Fibroblast of skin of back (primary cell): ENCODE measurements around the gene SERPINI2. TPM values are rescaled to one million over a fixed set of nuclear protein-coding genes. Genes with fewer than 3 reads are reported as not detected.

Experiments
- DNase-seq: peaks from one replicate; pipeline ENCODE4 v3.0.0-alpha.2; 2013
- polyA plus RNA-seq, 2 experiments: library from polyadenylated mRNA; unstranded; fragments of 120-200 nt; gene quantifications; one replicate each; pipeline ENCODE4 v1.2.1, GENCODE V29; 2013; ENCODE audit not compliant: insufficient read length in 2 of 2

Gene SERPINI2
- not detected for polyA plus RNA-seq (2013, experiment 1 of 2; ENCODE audit: insufficient read length)
- not detected for polyA plus RNA-seq (2013, experiment 2 of 2; ENCODE audit: insufficient read length)

DNA sequence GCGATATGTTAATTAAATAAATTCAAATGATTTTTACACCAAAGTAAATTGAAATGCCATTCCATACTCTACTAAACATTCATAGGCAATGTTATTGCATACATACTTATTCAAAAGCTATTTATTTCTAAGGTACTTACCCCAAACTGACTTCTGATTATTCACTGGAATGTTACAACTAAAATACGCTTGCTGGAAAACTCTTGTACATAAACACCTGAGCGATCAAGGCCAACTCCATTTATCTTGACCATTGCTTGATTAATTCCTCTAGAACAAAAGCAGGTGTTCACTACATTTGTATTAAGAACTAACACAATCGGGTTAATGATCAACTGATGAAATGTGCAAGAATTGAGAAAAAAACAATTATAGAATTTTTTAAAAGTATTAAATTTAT lies at the start of gene SERPINI2:
SERPINI2 (minus strand) TSS at position 180 of the 400 bp plus-strand sequence. CDS start 2,208 bp downstream, outside the sequence.
- DNase-seq, result no peak

DNA sequence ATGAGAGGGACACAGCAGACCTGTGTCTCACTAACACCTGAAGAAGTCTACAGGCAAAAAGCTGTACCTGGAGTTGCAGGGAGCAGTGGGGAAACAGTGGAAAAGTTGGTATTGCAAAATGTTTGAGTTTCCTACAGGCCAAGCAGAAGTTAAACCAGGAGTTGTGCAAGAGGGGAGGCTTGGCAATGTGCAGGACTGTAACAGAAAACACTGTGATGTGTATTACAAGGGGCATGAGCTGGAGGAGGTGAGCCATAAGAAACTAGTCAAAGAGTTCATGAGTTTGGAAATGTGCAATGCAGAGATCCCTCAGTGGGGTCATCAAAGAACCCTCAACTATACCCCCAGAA lies 47.1 kb upstream of the SERPINI2 start:
- no peak for DNase-seq

GRCh38 chr3:167520266-167521005 lies 46.6 kb upstream of the SERPINI2 start:
- DNase-seq, result no peak

GRCh38 chr3:167507954-167508353 lies 34.1 kb upstream of the SERPINI2 start:
- DNase-seq, result no peak

- no peak for DNase-seq
These were observed 28.6 kb upstream of the SERPINI2 start for GRCh38 chr3:167502401-167502800.

- DNase-seq, result no peak
These were observed 28.1 kb upstream of the SERPINI2 start for GRCh38 chr3:167501941-167502340.

- DNase-seq, result no peak
These were observed 24.1 kb upstream of the SERPINI2 start for GRCh38 chr3:167497903-167498302.

- DNase-seq, result no peak
These were observed 19.4 kb upstream of the SERPINI2 start for GRCh38 chr3:167493244-167493643.

DNA sequence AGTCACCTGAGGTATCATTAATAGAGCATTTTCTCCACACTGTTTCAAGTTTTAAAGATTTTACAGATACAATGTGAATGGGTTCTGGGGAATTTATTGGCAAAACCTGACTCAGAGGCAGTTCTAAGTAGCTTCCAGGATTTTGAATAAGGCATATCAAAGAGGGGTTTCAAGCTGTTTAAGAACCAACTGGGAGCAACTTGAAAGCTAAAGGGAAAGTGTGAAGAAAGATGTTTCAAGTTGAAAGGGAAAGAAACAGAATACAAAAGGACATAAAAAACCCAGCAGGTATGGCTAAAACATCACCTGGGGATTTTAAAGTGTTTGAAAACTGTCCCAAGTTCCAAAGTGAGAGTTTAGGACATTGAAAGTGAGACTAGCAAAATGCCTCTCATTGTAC lies 17.8 kb upstream of the SERPINI2 start:
- no peak for DNase-seq

DNA sequence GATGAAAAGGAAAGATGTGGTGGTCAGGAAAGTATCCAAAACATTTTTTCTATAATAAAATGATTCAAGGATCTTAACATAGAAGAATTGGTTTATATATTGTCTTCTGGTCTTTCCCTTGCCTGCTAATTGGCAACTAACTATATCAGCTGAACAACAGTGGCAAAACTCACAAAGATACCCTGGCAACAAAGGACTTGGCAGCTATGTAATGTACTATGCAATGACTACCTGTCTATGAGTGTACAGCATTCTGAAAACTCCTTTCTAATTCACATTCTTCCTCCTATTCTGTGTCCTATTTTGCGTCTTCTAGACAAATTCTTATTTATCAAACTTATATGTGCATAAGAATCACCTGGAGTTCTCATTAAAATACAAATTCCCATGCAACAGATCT lies 15.7 kb upstream of the SERPINI2 start:
- no peak for DNase-seq

DNA sequence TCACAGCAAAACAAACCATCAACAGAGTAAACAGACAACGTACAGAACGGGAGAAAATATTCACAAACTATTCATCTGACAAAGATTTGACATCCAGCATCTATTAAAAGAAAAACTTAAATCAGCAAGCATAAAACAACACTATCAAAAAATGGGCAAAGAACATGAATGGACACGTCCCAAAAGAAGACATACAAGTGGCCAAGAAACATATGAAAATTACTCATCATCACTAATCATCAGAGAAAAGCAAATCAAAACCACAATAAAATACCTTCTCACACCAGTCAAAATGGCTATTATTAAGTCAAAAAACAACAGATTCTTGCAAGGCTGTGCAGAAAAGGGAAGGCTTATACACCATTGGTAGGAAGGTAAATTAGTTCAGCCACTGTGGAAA lies 13.7 kb upstream of the SERPINI2 start:
- no peak for DNase-seq

- DNase-seq, result no peak
These were observed 10.7 kb upstream of the SERPINI2 start for GRCh38 chr3:167484551-167484950.

DNA sequence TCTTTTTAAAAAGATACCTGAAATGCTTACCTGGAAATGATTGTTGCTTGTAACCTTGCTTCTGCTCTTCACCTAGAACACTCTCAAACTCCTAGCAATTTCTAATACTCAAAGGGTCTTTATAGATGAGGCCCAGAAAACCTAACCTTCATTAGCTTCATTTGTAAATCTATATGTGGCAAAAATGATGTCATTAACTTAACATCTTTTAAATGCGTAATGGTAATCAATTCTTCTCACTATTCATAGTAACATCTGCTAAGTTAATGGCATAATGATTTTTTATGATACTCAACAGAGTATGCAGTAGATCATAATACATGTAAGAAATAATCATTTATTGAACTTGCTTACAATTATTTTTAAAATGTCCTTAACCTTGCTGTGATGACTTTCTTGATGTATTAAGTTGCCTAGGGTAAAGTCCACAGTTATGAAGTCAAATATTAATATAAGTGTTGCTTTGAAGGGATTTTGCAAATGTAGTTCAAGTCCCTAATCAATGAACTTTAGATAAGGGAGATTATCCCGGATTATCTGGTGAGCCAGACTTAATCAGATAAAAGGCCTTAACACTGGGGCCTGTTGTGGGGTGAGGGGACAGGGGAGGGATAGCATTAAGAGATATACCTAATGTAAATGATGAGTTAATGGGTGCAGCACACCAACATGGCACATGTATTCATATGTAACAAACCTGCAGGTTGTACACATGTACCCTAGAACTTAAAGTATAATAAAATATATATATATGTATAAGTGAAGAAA lies 10.1 kb upstream of the SERPINI2 start:
- no peak for DNase-seq

GRCh38 chr3:167481164-167481563 lies 7.3 kb upstream of the SERPINI2 start:
- DNase-seq, result no peak

DNA sequence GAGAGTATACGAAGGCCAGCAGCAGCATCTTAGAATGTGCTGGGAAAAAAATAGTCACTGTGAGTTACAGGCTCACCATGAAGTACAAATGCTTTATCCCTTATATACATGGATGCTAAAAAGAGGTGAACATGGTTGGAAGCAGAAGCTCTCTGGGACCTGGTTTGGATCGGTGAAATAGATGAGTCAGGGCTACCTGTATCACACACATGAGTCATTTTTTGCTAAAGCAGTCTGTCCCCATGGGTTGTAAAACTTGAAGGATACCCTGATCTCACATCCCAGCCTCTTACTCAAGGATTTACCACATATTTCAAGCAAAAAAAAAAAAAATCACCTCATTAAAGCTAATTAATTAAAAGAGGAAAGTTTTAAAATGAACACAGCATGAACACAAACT lies 6.9 kb upstream of the SERPINI2 start:
- DNase-seq, result no peak

- DNase-seq, result no peak
These were observed 4.5 kb downstream of the SERPINI2 start for GRCh38 chr3:167469381-167469780.

- DNase-seq, result no peak
These were observed 5.8 kb downstream of the SERPINI2 start for GRCh38 chr3:167467848-167468611.

GRCh38 chr3:167466966-167467365 lies 6.9 kb downstream of the SERPINI2 start:
- DNase-seq, result no peak

DNA sequence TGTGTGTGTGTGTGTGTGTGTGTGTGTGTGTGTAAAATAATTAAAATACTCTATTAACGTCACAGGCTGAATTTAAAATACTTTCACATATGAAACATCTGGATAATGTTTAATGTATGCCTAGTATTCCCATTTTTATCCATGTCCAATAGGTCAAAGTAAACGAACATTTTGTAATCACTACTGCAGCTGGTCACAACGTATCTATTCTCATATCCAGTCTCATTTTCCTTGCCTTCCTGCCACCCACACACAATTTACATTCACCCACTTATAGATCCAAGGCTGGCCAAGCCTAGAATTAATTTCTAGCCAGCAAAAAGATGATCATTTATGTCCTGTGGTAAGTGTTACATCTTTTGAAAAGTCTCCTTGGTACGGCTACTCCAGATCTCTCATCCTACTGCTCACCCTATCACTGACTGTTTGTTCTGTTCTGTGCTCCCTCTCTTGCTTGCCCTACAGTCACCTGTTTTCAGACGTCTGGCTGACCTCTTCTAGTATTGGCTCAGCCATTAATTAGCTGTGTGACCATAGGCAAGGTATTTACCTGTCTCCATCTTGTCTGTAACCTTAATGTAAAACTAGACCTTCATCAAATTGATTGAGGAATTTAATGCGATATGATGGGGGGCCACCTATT lies 17.6 kb downstream of the SERPINI2 start:
- DNase-seq, result no peak

DNA sequence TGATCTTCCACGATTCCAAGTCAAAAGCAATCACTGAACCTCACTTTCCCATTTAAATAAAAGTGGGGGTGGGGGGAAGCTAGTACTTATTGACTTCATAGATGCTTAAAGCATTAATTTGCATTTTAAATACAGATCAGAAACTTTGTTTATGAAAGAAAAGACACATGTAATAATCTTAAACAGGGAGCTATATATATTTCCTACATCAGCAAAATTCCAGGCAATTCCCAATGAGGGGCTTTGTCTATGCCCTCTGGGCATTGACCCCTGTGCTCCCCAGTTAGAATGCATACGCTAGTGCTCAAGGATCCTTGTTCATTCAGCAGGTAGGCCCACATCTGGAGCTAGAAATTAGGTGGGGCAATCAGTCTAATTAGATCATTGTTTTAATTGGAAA lies 20.0 kb downstream of the SERPINI2 start:
- DNase-seq, result no peak

GRCh38 chr3:167451282-167451681 lies 22.6 kb downstream of the SERPINI2 start:
- no peak for DNase-seq

- no peak for DNase-seq
These were observed 23.2 kb downstream of the SERPINI2 start for GRCh38 chr3:167450675-167451074.

DNA sequence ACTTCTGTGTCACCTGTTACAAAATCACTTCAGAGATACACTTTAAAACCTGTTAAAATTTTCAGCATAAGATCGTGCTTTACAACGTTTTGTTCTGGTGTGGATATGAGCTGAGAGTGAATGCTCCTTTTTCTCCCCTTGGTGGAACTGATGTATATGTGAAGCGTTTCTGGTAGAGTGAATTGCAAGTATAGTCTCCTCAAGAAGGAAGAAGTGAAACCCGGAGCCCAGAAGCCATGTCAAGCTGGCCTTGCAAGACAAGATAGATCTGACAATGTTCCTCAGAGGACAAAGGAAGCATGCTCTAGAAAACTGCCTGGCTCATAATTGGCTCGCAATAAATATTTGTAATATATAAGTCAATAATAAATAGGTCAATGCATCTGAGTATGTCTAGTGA lies 23.6 kb downstream of the SERPINI2 start:
- no peak for DNase-seq
